HG02763 (cell line): ENCODE results near the gene WDR64.
A peak's percentile ranks its signal among the peaks of the same experiment; 100 is the strongest.
"Not testable (repeated sequence)": the region's sequence is repeated elsewhere in the genome, so short reads cannot be mapped to it uniquely, and the experiment has no call there.

ENCODE experiments used
- ATAC-seq: cut with Tn5 transposase; IDR thresholded peaks from one replicate; pipeline ENCODE4 v1.9.1; 2021; ENCODE audit warnings: mild to moderate bottlenecking, moderate library complexity; ENCODE audit not compliant: unreplicated experiment

The WDR64 gene

GRCh38 chr1:241654019-241654418 lies 1.9 kb downstream of the WDR64 start:
- no peak for ATAC-seq

- no peak for ATAC-seq
Observed at GRCh38 chr1:241654641-241655040, 2.6 kb downstream of the WDR64 start.

DNA sequence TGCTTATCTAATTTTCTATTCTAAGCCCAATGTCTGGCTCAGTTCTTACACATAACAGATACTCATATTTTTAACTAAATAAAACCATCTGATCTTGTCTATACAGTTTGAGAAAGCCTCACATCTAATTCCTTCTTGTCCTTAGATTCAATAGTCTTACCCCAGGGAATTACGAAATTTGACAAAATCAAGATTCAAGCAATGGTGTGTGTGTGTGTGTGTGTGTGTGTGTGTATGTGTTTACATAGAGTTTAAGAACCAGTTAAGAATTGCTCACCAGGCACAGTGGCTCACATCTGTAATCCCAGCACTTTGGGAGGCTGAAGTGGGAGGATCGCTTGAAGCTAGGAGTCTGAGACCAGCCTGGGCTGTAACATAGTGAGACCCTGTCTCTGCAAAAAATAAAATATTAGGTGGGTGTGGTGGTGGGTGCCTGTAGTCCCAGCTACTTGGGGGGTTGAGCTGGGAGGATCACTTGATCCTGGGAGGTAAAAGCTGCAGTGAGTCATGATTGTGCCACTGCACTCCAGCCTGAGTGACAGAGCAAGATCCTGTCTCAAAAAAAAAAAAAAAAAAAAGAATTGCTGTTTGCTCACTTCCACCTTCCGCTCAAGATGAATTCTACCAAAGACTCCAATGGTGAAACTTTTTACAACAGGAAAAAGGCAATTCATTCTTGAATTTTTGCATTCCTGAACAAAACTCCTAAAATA lies 6.2 kb downstream of the WDR64 start:
- ATAC-seq = no peak

DNA sequence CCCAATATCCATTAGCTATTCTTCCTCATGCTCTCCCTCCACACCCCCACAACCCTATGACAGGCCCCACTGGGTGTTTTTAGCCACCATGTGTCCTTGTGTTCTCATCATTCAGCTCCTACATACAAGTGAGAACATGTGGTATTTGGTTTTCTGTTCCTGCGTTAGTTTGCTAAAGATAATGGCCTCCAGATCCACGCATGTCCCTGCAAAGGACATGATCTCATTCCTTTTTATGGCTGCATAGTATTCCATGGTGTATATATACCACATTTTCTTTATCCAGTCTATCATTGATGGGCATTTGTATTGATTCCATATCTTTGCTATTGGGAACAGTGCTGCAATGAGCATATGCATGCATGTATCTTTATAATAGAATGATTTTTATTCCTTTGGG lies 6.9 kb downstream of the WDR64 start:
- ATAC-seq = not testable (repeated sequence)

DNA sequence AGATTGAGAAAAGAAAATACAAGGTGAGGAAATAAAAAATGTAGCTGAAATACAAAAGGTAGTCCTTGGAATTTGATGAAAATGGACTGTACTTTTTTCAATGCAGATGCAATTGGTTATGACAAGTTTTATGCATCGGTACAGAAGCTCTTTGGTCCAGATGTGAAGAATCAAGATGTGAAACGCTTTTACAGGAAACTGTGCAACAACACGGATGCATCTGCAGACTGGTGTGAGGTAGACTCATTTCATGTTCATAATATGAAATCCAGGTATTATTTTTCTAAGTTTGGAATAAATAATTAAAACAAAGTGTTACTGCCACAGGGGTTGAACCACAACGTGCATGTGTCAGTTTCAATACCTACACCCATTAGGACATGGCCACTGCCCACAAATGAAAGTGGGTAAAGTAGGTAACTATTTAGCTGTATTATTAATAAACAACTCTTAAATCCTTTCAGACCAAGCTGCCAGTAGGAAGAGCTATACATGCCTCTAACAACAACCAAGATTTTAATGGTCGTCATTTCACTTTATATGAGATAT lies 8.4 kb downstream of the WDR64 start:
- ATAC-seq = no peak

DNA sequence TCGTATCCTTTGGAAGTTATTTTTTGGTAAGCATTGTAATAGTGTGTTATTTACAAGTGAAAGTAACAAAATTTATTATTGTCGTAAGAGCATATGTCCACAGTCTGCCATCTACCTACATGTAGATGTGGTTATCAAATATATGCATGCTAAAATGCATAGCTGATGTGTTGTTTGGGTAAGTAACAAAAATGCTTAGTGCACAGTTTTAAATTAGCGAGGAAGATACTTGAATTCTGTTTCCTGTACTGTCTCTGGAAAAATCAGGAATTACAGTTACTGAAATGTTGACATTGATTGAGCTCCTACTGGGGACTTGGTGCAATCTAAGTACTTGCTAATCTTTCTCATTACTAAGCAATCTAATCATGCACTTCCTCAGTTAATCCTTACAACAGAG lies 14.3 kb downstream of the WDR64 start:
- ATAC-seq = no peak

- no peak for ATAC-seq
Observed at GRCh38 chr1:241672301-241672700, 20.2 kb downstream of the WDR64 start.

GRCh38 chr1:241674805-241675384 lies 22.8 kb downstream of the WDR64 start:
- ATAC-seq = no peak

DNA sequence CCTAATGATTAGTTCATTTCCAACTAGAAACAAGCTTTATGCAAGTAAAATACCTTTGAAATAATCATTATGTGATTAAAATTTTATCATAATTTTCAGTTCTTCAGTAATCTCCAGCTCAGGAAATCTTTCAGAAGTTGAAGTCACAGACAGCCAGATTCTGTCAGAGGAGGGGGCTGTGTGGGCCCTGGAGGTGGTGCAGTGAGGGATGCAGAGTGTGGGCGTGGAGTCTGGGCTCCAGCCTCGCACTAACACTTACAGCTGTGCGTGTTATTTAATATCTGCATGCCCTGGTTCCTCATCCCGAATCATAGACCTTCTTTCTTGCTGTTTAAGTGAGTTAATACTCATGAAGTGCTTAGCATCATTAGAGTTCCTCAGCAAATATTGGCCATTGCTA lies 23.9 kb downstream of the WDR64 start:
- no peak for ATAC-seq

GRCh38 chr1:241677201-241677600 lies 25.1 kb downstream of the WDR64 start:
- ATAC-seq = peak; percentile 97

DNA sequence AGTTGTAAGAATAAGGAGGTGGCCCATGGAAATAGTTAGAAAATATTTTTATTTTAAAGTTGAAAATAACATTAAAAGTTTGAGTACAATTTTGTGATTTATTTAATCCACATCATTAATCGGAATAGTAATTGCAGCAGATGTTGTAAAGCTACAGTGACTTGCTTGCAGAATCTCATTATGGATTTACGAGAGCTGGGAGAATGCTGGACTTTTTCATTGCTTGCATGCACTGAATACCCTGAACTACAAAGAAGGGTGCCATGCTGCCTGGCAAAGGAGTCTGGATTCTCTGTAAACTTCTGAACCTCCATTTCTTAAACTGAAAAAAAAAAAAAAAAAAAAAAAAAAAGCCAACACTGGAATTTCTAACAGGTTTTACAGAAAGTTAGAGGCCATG lies 26.5 kb downstream of the WDR64 start:
- ATAC-seq = no peak

GRCh38 chr1:241679404-241679803 lies 27.3 kb downstream of the WDR64 start:
- ATAC-seq = no peak

GRCh38 chr1:241679961-241680360 lies 27.9 kb downstream of the WDR64 start:
- ATAC-seq = no peak

GRCh38 chr1:241681861-241682448 lies 29.9 kb downstream of the WDR64 start:
- not testable (repeated sequence) for ATAC-seq

DNA sequence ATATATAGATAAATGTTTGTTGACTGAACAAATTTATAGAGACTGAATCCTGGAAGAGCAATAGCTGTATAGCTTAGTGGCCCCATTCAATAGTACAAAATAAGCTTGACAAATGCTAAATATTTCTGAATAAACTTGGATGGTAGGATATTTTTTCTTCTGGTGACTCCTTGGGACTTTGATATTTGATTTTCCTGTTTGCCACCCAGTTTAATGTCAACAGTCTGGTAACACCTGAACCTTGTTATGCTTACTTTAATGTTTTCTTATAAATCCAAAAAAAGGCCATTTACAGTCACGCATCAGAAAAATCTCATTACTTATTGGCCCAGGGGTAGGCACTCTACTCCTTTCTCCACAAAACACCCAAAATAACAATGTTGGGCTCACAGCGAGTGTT lies 30.8 kb downstream of the WDR64 start:
- ATAC-seq = no peak

DNA sequence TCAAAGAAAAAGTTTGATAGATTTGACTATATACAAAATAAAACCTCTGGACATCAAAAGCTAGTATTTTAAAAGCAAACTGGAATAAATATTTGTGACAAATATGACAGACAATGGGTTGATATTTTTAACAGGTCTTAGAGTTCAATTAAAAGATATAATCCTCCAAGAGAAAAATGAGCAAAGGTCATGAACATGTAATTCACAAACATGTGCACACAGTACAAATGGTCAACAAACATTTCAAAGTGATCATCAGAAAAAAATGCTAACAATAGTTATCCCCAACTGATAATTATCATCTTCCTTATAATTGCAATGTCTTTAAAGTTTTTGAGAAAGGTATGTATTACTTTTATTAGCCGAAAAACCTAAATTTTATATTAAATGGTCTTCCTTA lies 32.0 kb downstream of the WDR64 start:
- ATAC-seq = no peak

DNA sequence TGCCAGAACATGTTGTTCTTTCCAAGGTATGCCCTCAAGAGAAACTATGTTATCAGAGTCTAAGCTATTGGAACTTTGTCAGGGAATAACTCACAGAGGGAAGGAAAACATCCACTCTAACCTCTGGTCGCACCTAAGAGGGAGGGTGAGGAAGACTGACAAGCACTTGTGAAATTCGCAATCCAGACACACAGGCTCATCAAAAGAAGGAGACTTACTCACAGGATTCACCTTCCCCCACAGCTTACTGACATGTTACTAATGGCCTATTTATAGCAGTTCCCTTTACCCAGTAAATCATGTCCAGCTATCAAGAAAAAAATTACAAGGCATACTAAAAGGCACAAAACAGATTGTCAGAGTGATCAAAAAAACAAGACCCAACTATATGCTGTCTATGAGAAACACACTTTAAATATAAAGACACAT lies 36.9 kb downstream of the WDR64 start:
- ATAC-seq = no peak

- ATAC-seq = no peak
Observed at GRCh38 chr1:241695246-241696171, 43.4 kb downstream of the WDR64 start.

GRCh38 chr1:241696172-241696814 lies 44.2 kb downstream of the WDR64 start:
- ATAC-seq = no peak

DNA sequence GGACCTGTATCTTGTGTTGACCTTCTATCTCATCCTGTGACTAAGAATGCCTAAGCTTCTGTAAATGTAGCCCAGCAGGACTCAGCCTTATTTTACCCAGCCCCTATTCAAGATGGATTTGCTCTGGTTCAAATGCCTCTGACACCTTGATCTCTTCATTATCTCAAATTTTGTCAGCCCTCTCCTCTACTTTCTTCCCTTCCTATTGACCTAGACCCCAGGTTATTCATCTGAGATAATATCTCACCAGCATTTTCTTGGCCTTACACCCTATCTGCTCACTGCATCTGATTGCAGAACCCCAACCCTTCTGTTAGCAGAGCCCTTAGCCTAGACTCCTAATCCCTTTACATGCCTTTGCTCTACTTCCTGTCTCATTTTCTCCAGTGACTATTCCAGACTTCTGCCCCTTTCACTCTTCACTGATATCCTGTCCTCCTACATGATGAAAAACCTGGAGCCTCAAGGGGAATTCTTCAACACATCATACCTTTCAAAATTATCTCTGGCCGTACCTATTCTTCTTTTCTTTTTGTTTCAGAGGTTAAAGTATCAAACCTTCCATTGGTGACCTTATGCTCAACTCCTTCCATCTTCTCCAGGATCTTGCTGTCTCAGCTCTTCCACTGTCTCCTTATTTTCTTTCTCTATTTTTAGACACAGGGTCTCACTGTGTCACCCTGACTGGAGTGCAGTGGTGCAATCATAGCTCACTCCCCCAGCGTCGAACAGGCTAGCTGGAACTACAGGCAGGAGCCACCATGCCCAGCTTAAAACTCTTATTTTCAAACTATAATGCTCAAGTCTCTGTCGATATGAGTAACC lies 44.9 kb downstream of the WDR64 start:
- ATAC-seq = no peak
